GM18526 (cell line): ENCODE results near the gene PTCD2.

ENCODE experiments used
- POLR2A ChIP-seq: IDR thresholded peaks from 3 replicates; pipeline ENCODE4 v1.6.1; 2011; ENCODE audit not compliant: insufficient read length; ENCODE audit errors: extremely low read depth

PTCD2 gene

GRCh38 chr5:72319976-72320752 lies at the start of gene PTCD2, which contains the start of gene MRPS27:
Gene PTCD2, plus strand, starts transcription at chr5:72320373. Its CDS starts 10 bp downstream, at chr5:72320383.
Gene MRPS27, minus strand, starts transcription at chr5:72320240. Its CDS starts 19 bp downstream, at chr5:72320221.
- peak; percentile 86 for TF ChIP-seq POLR2A

- no peak for TF ChIP-seq POLR2A
Observed at GRCh38 chr5:72271702-72272101, 48.5 kb upstream of the PTCD2 start.

GRCh38 chr5:72272398-72272797 lies 47.8 kb upstream of the PTCD2 start:
- TF ChIP-seq POLR2A = no peak

- TF ChIP-seq POLR2A = no peak
Observed at GRCh38 chr5:72273547-72273946, 46.6 kb upstream of the PTCD2 start.

GRCh38 chr5:72276219-72276752 lies 43.9 kb upstream of the PTCD2 start:
- no peak for TF ChIP-seq POLR2A

- no peak for TF ChIP-seq POLR2A
Observed at GRCh38 chr5:72280581-72281069, 39.5 kb upstream of the PTCD2 start.

- no peak for TF ChIP-seq POLR2A
Observed at GRCh38 chr5:72281430-72281763, 38.8 kb upstream of the PTCD2 start.

GRCh38 chr5:72281764-72282499 lies 38.2 kb upstream of the PTCD2 start:
- TF ChIP-seq POLR2A = no peak

GRCh38 chr5:72282878-72283277 lies 37.3 kb upstream of the PTCD2 start:
- TF ChIP-seq POLR2A = no peak

GRCh38 chr5:72283358-72283757 lies 36.8 kb upstream of the PTCD2 start:
- TF ChIP-seq POLR2A = no peak

- no peak for TF ChIP-seq POLR2A
Observed at GRCh38 chr5:72284559-72285423, 35.4 kb upstream of the PTCD2 start.

GRCh38 chr5:72285424-72285821 lies 34.8 kb upstream of the PTCD2 start:
- TF ChIP-seq POLR2A = no peak

GRCh38 chr5:72286798-72287197 lies 33.4 kb upstream of the PTCD2 start:
- TF ChIP-seq POLR2A = no peak

GRCh38 chr5:72288924-72289323 lies 31.2 kb upstream of the PTCD2 start:
- TF ChIP-seq POLR2A = no peak

GRCh38 chr5:72290356-72291133 lies 29.6 kb upstream of the PTCD2 start:
- TF ChIP-seq POLR2A = no peak

- no peak for TF ChIP-seq POLR2A
Observed at GRCh38 chr5:72291601-72292000, 28.6 kb upstream of the PTCD2 start.
